ENCODE results near the gene BCDIN3D. TPM values are rescaled to one million over a fixed set of nuclear protein-coding genes. Genes with fewer than 3 reads are reported as not detected.
"Not testable (repeated sequence)": the region's sequence is repeated elsewhere in the genome, so short reads cannot be mapped to it uniquely, and the experiment has no call there.

BCDIN3D gene
- total RNA-seq, 1 donor: 3.5 TPM

- no peak overlapping the region for H3K4me3 ChIP-seq (ENCODE audit: low read depth, low read length)
Measured at GRCh38 chr12:49882248-49882850, 39.4 kb upstream of the BCDIN3D start.

GRCh38 chr12:49881415-49882247 lies 38.7 kb upstream of the BCDIN3D start:
- DNase-seq (ENCODE audit: low read depth): no peak

More at GRCh38 chr12:49882248-49882850, 39.4 kb upstream of the BCDIN3D start:
- no peak for TF ChIP-seq CTCF (IDR thresholded peaks at IDR 0.05; ENCODE audit: insufficient read depth, low read depth, low read length)
- DNase-seq (ENCODE audit: low read depth): no peak

GRCh38 chr12:49880756-49881414 lies 38.0 kb upstream of the BCDIN3D start:
- peak; percentile 13 for DNase-seq (ENCODE audit: low read depth)
- TF ChIP-seq CTCF (IDR thresholded peaks at IDR 0.05; ENCODE audit: insufficient read depth, low read depth, low read length): no peak
- no peak overlapping the region for H3K4me3 ChIP-seq (ENCODE audit: low read depth, low read length)

More at GRCh38 chr12:49881415-49882247, 38.7 kb upstream of the BCDIN3D start:
- H3K4me3 ChIP-seq (ENCODE audit: low read depth, low read length): no peak overlapping the region
- TF ChIP-seq CTCF (IDR thresholded peaks at IDR 0.05; ENCODE audit: insufficient read depth, low read depth, low read length): no peak

GRCh38 chr12:49879065-49879464 lies 36.2 kb upstream of the BCDIN3D start:
- DNase-seq (ENCODE audit: low read depth); H3K4me3 ChIP-seq (ENCODE audit: low read depth, low read length): not testable (repeated sequence)

GRCh38 chr12:49878021-49878420 lies 35.1 kb upstream of the BCDIN3D start:
- DNase-seq (ENCODE audit: low read depth): no peak
- no peak for TF ChIP-seq CTCF (IDR thresholded peaks at IDR 0.05; ENCODE audit: insufficient read depth, low read depth, low read length)
- H3K4me3 ChIP-seq (ENCODE audit: low read depth, low read length): no peak overlapping the region

GRCh38 chr12:49877066-49877465 lies 34.2 kb upstream of the BCDIN3D start:
- no peak for TF ChIP-seq CTCF (IDR thresholded peaks at IDR 0.05; ENCODE audit: insufficient read depth, low read depth, low read length)
- no peak overlapping the region for H3K4me3 ChIP-seq (ENCODE audit: low read depth, low read length)
- DNase-seq (ENCODE audit: low read depth): no peak

- TF ChIP-seq CTCF (IDR thresholded peaks at IDR 0.05; ENCODE audit: insufficient read depth, low read depth, low read length): no peak
- no peak overlapping the region for H3K4me3 ChIP-seq (ENCODE audit: low read depth, low read length)
- no peak for DNase-seq (ENCODE audit: low read depth)
Measured at GRCh38 chr12:49876070-49876469, 33.2 kb upstream of the BCDIN3D start.
